Testis (tissue), 2 donors: Measurements from ENCODE around the gene FUT1.

Source experiments
- CTCF ChIP-seq, 3 experiments: fragments of 450-650 bp in 2 of 3; fragments of 200-600 bp in 1 of 3; sonication (generic) in 1 of 3; IDR thresholded peaks; one replicate each; pipeline ENCODE4 v1.5.1; 2016 to 2019; ENCODE audit warnings: antibody characterized with exemption in 3 of 3, mild to moderate bottlenecking in 2 of 3, moderate library complexity in 1 of 3
- POLR2A ChIP-seq: fragments of 450-650 bp; IDR thresholded peaks from one replicate; pipeline ENCODE4 v1.6.1; 2017; ENCODE audit warnings: antibody characterized with exemption, mild to moderate bottlenecking, moderate library complexity

GRCh38 chr19:48705431-48705830, 47.0 kb downstream of the FUT1 start:
- no peak for TF ChIP-seq CTCF (IDR thresholded peaks at IDR 0.05)
- no peak for TF ChIP-seq POLR2A
